Mesendoderm (in vitro differentiated cells): Measurements from ENCODE around the gene SYT1.

Source experiments
- DNase-seq: peaks from one replicate; pipeline ENCODE4 v3.0.0; 2013
- H2AK5ac ChIP-seq: 2 replicates; pipeline ENCODE4 v1.6.1; 2013; ENCODE audit warnings: low read length, inconsistent platforms
- H2BK120ac ChIP-seq: 2 replicates; pipeline ENCODE4 v1.6.1; 2013; ENCODE audit warnings: low read depth, mild to moderate bottlenecking, low read length, moderate library complexity, mixed read lengths
- H2BK15ac ChIP-seq: replicated peaks from 2 replicates; pipeline ENCODE4 v1.6.1; 2013; ENCODE audit warnings: low read depth, mild to moderate bottlenecking, moderate library complexity
- H2BK5ac ChIP-seq: 2 replicates; pipeline ENCODE4 v1.6.1; 2013; ENCODE audit warnings: low read length, inconsistent platforms
- H3K18ac ChIP-seq: 2 replicates; pipeline ENCODE4 v1.6.1; 2013; ENCODE audit warnings: mild to moderate bottlenecking, low read length, mixed read lengths
- H3K23ac ChIP-seq: one replicate; pipeline ENCODE4 v1.6.1; 2013; ENCODE audit warnings: low read length
- H3K27ac ChIP-seq: 2 replicates; pipeline ENCODE4 v1.5.1; 2013; ENCODE audit warnings: low read depth, mild to moderate bottlenecking, inconsistent platforms, low read length, moderate library complexity
- H3K27me3 ChIP-seq: 2 replicates; pipeline ENCODE4 v1.6.1; 2013; ENCODE audit warnings: low read length, control low read depth, mild to moderate bottlenecking, inconsistent platforms; ENCODE audit not compliant: insufficient read depth, poor library complexity
- H3K36me3 ChIP-seq: 2 replicates; pipeline ENCODE4 v1.6.1; 2013; ENCODE audit warnings: low read length, inconsistent platforms; ENCODE audit not compliant: control insufficient read depth, insufficient read depth
- H3K4ac ChIP-seq: one replicate; pipeline ENCODE4 v1.6.1; 2013; ENCODE audit warnings: low read depth, mild to moderate bottlenecking, low read length, moderate library complexity
- H3K4me1 ChIP-seq: 2 replicates; pipeline ENCODE4 v1.6.1; 2013; ENCODE audit warnings: low read depth, low read length, inconsistent platforms; ENCODE audit not compliant: control insufficient read depth
- H3K4me2 ChIP-seq: 2 replicates; pipeline ENCODE4 v1.6.1; 2013; ENCODE audit warnings: low read length
- H3K4me3 ChIP-seq: 2 replicates; pipeline ENCODE4 v1.5.1; 2013; ENCODE audit warnings: mild to moderate bottlenecking, low read length
- H3K56ac ChIP-seq: one replicate; pipeline ENCODE4 v1.6.1; 2013; ENCODE audit warnings: low read length
- H3K79me1 ChIP-seq: 2 replicates; pipeline ENCODE4 v1.6.1; 2013; ENCODE audit warnings: low read length, inconsistent platforms
- H3K79me2 ChIP-seq: 2 replicates; pipeline ENCODE4 v1.6.1; 2013; ENCODE audit warnings: mild to moderate bottlenecking, low read length; ENCODE audit not compliant: control insufficient read depth, insufficient read depth
- H3K9ac ChIP-seq: 2 replicates; pipeline ENCODE4 v1.6.1; 2013; ENCODE audit warnings: low read length, inconsistent platforms
- H4K5ac ChIP-seq: one replicate; pipeline ENCODE4 v1.6.1; 2013; ENCODE audit warnings: low read length
- H4K8ac ChIP-seq: one replicate; pipeline ENCODE4 v1.6.1; 2013; ENCODE audit warnings: low read depth, mild to moderate bottlenecking, control low read depth, low read length, moderate library complexity
- WGBS: extraction: QIAGEN DNeasy Blood & Tissue Kit; methylation state at CpG from one replicate; pipeline ENCODE4 v1.1.7; 2013; ENCODE audit warnings: low lambda C conversion rate, missing lambda C conversion rate; ENCODE audit not compliant: insufficient coverage; ENCODE audit errors: extremely low coverage; 5-methylcytosine and 5-hydroxymethylcytosine counted together

The SYT1 gene

GRCh38 chr12:79296133-79296532, 431.6 kb downstream of the SYT1 start:
- no CpG with 5 or more reads among the region's 5 CpGs for WGBS
- H3K4ac ChIP-seq = no peak overlapping the region
- H4K5ac ChIP-seq = no peak overlapping the region
- H4K8ac ChIP-seq = peak overlapping the region; percentile 76
- no peak for DNase-seq
- no peak overlapping the region for H3K4me2 ChIP-seq
- H3K79me1 ChIP-seq = no peaks in the 10 kb centered on the region
- no peak overlapping the region for H2BK5ac ChIP-seq
- H3K9ac ChIP-seq = no peak overlapping the region
- H3K23ac ChIP-seq = no peak overlapping the region
- H3K27ac ChIP-seq = no peak overlapping the region
- H3K79me2 ChIP-seq = no peaks in the 10 kb centered on the region
- no peaks in the 10 kb centered on the region for H3K27me3 ChIP-seq
- H3K4me1 ChIP-seq = no peaks in the 10 kb centered on the region
- no peak overlapping the region for H2BK15ac ChIP-seq
- no peak overlapping the region for H2AK5ac ChIP-seq
- H3K36me3 ChIP-seq = no peaks in the 10 kb centered on the region
- H2BK120ac ChIP-seq = no peak overlapping the region
- H3K4me3 ChIP-seq = no peak overlapping the region
- H3K56ac ChIP-seq = no peak overlapping the region
- H3K18ac ChIP-seq = no peak overlapping the region

DNA sequence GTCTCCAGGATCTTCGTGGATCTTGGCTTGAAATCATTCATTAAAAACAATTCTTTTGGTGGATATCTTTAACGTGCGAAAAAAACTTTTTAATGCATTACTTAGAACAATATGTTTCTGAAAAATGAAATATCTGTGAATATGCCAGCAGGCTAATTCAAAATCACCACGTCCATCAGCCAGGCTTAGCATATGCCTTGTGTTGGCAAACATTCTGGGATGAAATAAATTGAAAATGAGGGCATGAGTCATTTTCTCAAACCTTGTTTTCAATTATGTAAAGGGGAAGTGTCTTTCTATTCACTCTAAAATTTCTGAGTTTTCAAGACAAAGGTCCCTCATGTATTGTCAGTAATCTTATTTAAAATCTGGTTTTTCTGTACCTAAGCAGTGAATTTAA, 432.3 kb downstream of the SYT1 start:
- no peak overlapping the region for H3K27ac ChIP-seq
- no peak overlapping the region for H3K56ac ChIP-seq
- no peak overlapping the region for H2BK15ac ChIP-seq
- WGBS = no CpG with 5 or more reads among the region's 4 CpGs
- no peak overlapping the region for H4K8ac ChIP-seq
- H2BK5ac ChIP-seq = no peak overlapping the region
- no peak overlapping the region for H2AK5ac ChIP-seq
- H3K4me2 ChIP-seq = no peak overlapping the region
- H3K4me1 ChIP-seq = no peaks in the 10 kb centered on the region
- no peak overlapping the region for H2BK120ac ChIP-seq
- no peak overlapping the region for H3K4me3 ChIP-seq
- no peak overlapping the region for H3K4ac ChIP-seq
- no peaks in the 10 kb centered on the region for H3K79me2 ChIP-seq
- H3K27me3 ChIP-seq = no peaks in the 10 kb centered on the region
- H3K18ac ChIP-seq = no peak overlapping the region
- no peaks in the 10 kb centered on the region for H3K36me3 ChIP-seq
- H3K9ac ChIP-seq = no peak overlapping the region
- no peaks in the 10 kb centered on the region for H3K79me1 ChIP-seq
- DNase-seq = no peak
- no peak overlapping the region for H4K5ac ChIP-seq
- H3K23ac ChIP-seq = no peak overlapping the region

DNA sequence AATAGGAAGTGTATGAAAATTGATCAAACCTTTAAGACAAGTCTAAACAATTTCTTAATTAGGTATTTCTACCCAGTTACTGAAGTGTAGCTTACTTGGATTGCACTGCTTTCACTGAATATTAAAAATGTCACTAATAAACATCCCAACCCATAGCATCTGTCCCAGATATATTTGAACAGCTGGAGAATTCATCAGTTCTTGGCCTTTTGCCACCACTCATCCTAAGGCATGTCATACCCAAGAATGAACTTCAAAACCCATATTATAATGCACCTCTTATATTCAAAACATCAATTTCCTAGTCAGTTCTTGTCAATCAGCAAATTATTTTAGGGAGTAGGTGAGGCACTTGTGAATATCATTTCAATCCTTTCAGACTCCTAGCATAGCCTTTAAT, 433.9 kb downstream of the SYT1 start:
- no peaks in the 10 kb centered on the region for H3K79me1 ChIP-seq
- H3K9ac ChIP-seq = no peak overlapping the region
- no peak overlapping the region for H3K56ac ChIP-seq
- no peaks in the 10 kb centered on the region for H3K4me1 ChIP-seq
- DNase-seq = no peak
- H3K36me3 ChIP-seq = no peaks in the 10 kb centered on the region
- H4K8ac ChIP-seq = no peak overlapping the region
- H3K23ac ChIP-seq = no peak overlapping the region
- H3K27me3 ChIP-seq = no peaks in the 10 kb centered on the region
- H2BK5ac ChIP-seq = no peak overlapping the region
- no peak overlapping the region for H2BK15ac ChIP-seq
- no peak overlapping the region for H3K4me3 ChIP-seq
- H3K4ac ChIP-seq = no peak overlapping the region
- H2BK120ac ChIP-seq = no peak overlapping the region
- H3K4me2 ChIP-seq = no peak overlapping the region
- H4K5ac ChIP-seq = no peak overlapping the region
- H3K27ac ChIP-seq = no peak overlapping the region
- H2AK5ac ChIP-seq = no peak overlapping the region
- H3K18ac ChIP-seq = no peak overlapping the region
- no peaks in the 10 kb centered on the region for H3K79me2 ChIP-seq

GRCh38 chr12:79299447-79300198, 435.0 kb downstream of the SYT1 start:
- Histone ChIP-seq H2BK15ac (no peak overlapping the region), H2AK5ac (no peak overlapping the region), H3K36me3 (no peaks in the 10 kb centered on the region), H3K56ac (no peak overlapping the region), H4K8ac (no peak overlapping the region), H2BK5ac (no peak overlapping the region), H3K79me1 (no peaks in the 10 kb centered on the region), H3K18ac (no peak overlapping the region), H4K5ac (no peak overlapping the region), H3K27me3 (no peaks in the 10 kb centered on the region), H3K4ac (no peak overlapping the region), H2BK120ac (no peak overlapping the region), H3K23ac (no peak overlapping the region), H3K4me1 (no peaks in the 10 kb centered on the region), H3K9ac (no peak overlapping the region), H3K79me2 (no peaks in the 10 kb centered on the region), H3K4me2 (no peak overlapping the region), H3K27ac (no peak overlapping the region), H3K4me3 (no peak overlapping the region)
- 100% methylated on average over 1 of the region's 5 CpGs for WGBS
- no peak for DNase-seq

DNA sequence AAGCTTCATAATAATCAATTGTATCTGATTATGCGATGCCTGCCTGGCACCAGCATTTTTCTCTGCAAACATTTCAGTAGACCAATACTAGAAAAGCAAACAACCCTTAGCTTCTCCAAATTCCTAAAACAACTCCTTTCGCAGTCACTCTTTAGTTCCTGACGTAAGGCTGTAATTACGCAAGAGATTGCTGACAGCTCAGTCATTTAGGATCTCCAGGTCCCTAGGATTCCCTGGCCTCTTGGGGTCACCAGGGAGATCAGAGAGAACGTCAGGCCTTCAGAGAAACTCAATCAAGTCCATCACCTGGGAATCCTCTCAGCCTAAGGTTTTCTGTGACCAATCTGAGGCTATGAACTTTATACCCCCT, 435.6 kb downstream of the SYT1 start:
- Histone ChIP-seq H4K8ac (no peak overlapping the region), H2AK5ac (no peak overlapping the region), H2BK5ac (no peak overlapping the region), H4K5ac (no peak overlapping the region), H2BK120ac (no peak overlapping the region), H3K79me1 (no peaks in the 10 kb centered on the region), H3K4me3 (no peak overlapping the region), H3K4ac (no peak overlapping the region), H3K4me1 (no peaks in the 10 kb centered on the region), H3K27me3 (no peaks in the 10 kb centered on the region), H3K27ac (no peak overlapping the region), H3K9ac (no peak overlapping the region), H3K18ac (no peak overlapping the region), H3K79me2 (no peaks in the 10 kb centered on the region), H3K36me3 (no peaks in the 10 kb centered on the region), H2BK15ac (no peak overlapping the region), H3K23ac (no peak overlapping the region), H3K4me2 (no peak overlapping the region), H3K56ac (no peak overlapping the region)
- peak; percentile 73 for DNase-seq
- no CpG with 5 or more reads among the region's 5 CpGs for WGBS

DNA sequence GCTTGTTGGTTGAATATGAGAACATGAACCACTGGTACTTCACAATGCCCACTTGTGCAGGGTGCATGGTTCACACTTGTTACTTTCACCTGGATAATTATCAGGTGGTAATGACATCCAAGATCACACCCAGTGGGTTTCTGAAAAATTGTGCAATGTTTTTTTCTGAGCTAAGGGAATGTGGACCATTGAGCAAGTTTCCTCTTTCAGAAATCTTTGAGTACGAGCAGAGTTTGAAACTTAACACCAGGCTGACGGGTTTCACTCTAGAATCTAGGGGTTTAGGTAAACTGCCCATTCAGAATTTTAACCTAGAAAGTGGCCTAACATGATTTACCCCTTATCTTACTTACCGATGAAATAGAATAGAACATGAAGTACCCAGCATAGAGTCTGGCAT, 436.6 kb downstream of the SYT1 start:
- Histone ChIP-seq H3K36me3 (no peaks in the 10 kb centered on the region), H2BK15ac (no peak overlapping the region), H3K56ac (no peak overlapping the region), H3K4ac (no peak overlapping the region), H3K4me2 (no peak overlapping the region), H3K79me1 (no peaks in the 10 kb centered on the region), H2BK5ac (no peak overlapping the region), H3K4me1 (no peaks in the 10 kb centered on the region), H2BK120ac (no peak overlapping the region), H3K79me2 (no peaks in the 10 kb centered on the region), H3K18ac (no peak overlapping the region), H4K5ac (no peak overlapping the region), H3K27ac (no peak overlapping the region), H3K4me3 (no peak overlapping the region), H3K9ac (no peak overlapping the region), H3K23ac (no peak overlapping the region), H2AK5ac (no peak overlapping the region), H3K27me3 (no peaks in the 10 kb centered on the region), H4K8ac (no peak overlapping the region)
- WGBS = no CpG with 5 or more reads among the region's 3 CpGs
- no peak for DNase-seq
